Adipose tissue (tissue), 3 donors: ENCODE data around the gene NFATC3. TPM values are rescaled to one million over a fixed set of nuclear protein-coding genes. Genes with fewer than 3 reads are reported as not detected.

Experiments
- H3K27ac ChIP-seq: one replicate; pipeline ENCODE4 v1.5.1; 2013; ENCODE audit warnings: low read depth, low read length
- WGBS, 3 donors: extraction: QIAGEN DNeasy Blood & Tissue Kit; methylation state at CpG; one replicate each; pipeline ENCODE4 v1.1.7; 2013; 5-methylcytosine and 5-hydroxymethylcytosine counted together
- polyA plus RNA-seq, 3 donors: library from polyadenylated mRNA; stranded (reverse); fragments of 200-250 nt; gene quantifications; one replicate each; pipeline ENCODE4 v1.2.3, GENCODE V29; 2013
- donor health status: healthy with polysubstance abuse.
- donor health status: Bipolar disorder and iron deficiency.
- donor health status: healthy.

The NFATC3 gene
- 10 to 100 TPM in 2 of 3 donors, 1 to 10 TPM in 1; 5.9 to 12.5 (median 11.2) TPM for polyA plus RNA-seq

- peak within 1 kb of the TSS; percentile 83 for H3K27ac ChIP-seq
Measured at GRCh38 chr16:68085259-68086071, at the start of gene NFATC3. TSS of gene NFATC3 (plus strand) at chr16:68085370. CDS start at chr16:68085682, 312 bp downstream.

GRCh38 chr16:68037841-68038597 lies 47.2 kb upstream of the NFATC3 start:
- 87 to 90% (median 88%) methylated on average over 9 of the region's 9 CpGs for WGBS, 3 donors
- no peak overlapping the region for H3K27ac ChIP-seq

More at GRCh38 chr16:68085259-68086071, at the start of gene NFATC3:
- 0% methylated on average over 89 to 104 of the region's 104 CpGs for WGBS, 3 donors

GRCh38 chr16:68040506-68041288 lies 44.5 kb upstream of the NFATC3 start:
- WGBS, 3 donors = 63 to 66% (median 65%) methylated on average over 14 of the region's 14 CpGs
- H3K27ac ChIP-seq = no peak overlapping the region

- WGBS, 3 donors = 48 to 98% (median 65%) methylated on average over 2 of the region's 2 CpGs
- H3K27ac ChIP-seq = no peak overlapping the region
Measured at GRCh38 chr16:68041783-68042182, 43.4 kb upstream of the NFATC3 start.

GRCh38 chr16:68046106-68046505 lies 39.1 kb upstream of the NFATC3 start:
- WGBS, 3 donors = 89 to 92% (median 91%) methylated on average over 7 of the region's 7 CpGs
- H3K27ac ChIP-seq = no peak overlapping the region

GRCh38 chr16:68047987-68048386 lies 37.2 kb upstream of the NFATC3 start:
- WGBS, 3 donors = 76 to 85% (median 77%) methylated on average over 2 of the region's 2 CpGs
- no peak overlapping the region for H3K27ac ChIP-seq

- 96 to 98% (median 97%) methylated on average over 2 of the region's 2 CpGs for WGBS, 3 donors
- no peak overlapping the region for H3K27ac ChIP-seq
Measured at GRCh38 chr16:68049449-68049848, 35.7 kb upstream of the NFATC3 start.

GRCh38 chr16:68055395-68055794 lies 29.8 kb upstream of the NFATC3 start:
- 87 to 93% (median 90%) methylated on average over 3 of the region's 3 CpGs for WGBS, 3 donors
- H3K27ac ChIP-seq = no peak overlapping the region

GRCh38 chr16:68059804-68060203 lies 25.4 kb upstream of the NFATC3 start:
- no peak overlapping the region for H3K27ac ChIP-seq

- 77 to 82% (median 78%) methylated on average over 3 of the region's 3 CpGs for WGBS, 3 donors
- no peak overlapping the region for H3K27ac ChIP-seq
Measured at GRCh38 chr16:68061396-68061795, 23.8 kb upstream of the NFATC3 start.

GRCh38 chr16:68062910-68063393 lies 22.2 kb upstream of the NFATC3 start:
- 84 to 90% (median 87%) methylated on average over 4 of the region's 4 CpGs for WGBS, 3 donors
- no peak overlapping the region for H3K27ac ChIP-seq

- H3K27ac ChIP-seq = no peak overlapping the region
- 21 to 44% (median 28%) methylated on average over 2 of the region's 2 CpGs for WGBS, 3 donors
Measured at GRCh38 chr16:68064791-68065365, 20.3 kb upstream of the NFATC3 start.

- no peak overlapping the region for H3K27ac ChIP-seq
- 53 to 65% (median 55%) methylated on average over 6 of the region's 6 CpGs for WGBS, 3 donors
Measured at GRCh38 chr16:68065716-68066305, 19.4 kb upstream of the NFATC3 start.

- no peak overlapping the region for H3K27ac ChIP-seq
- WGBS, 3 donors = 0 to 83% (median 18%) methylated on average over 1 of the region's 1 CpG
Measured at GRCh38 chr16:68066763-68067162, 18.4 kb upstream of the NFATC3 start.

- WGBS, 3 donors = 97 to 98% (median 98%) methylated on average over 9 of the region's 9 CpGs
- no peak overlapping the region for H3K27ac ChIP-seq
Measured at GRCh38 chr16:68068926-68069325, 16.2 kb upstream of the NFATC3 start.

- WGBS, 3 donors = 76 to 79% (median 78%) methylated on average over 7 of the region's 7 CpGs
Measured at GRCh38 chr16:68069511-68070248, 15.5 kb upstream of the NFATC3 start.

GRCh38 chr16:68070249-68070730 lies 14.9 kb upstream of the NFATC3 start:
- no peak overlapping the region for H3K27ac ChIP-seq
- 68 to 87% (median 70%) methylated on average over 2 of the region's 2 CpGs for WGBS, 3 donors

More at GRCh38 chr16:68069511-68070248, 15.5 kb upstream of the NFATC3 start:
- no peak overlapping the region for H3K27ac ChIP-seq
